Large intestine (tissue), 12 donors: ENCODE data around the gene ACADSB. TPM values are rescaled to one million over a fixed set of nuclear protein-coding genes. Genes with fewer than 3 reads are reported as not detected.

Experiments
- DNase-seq, 2 donors: peaks; one replicate each; pipeline versions ENCODE4 v3.0.0 to v3.0.0-alpha.2; 2013
- H3K27ac ChIP-seq: one replicate; pipeline ENCODE4 v1.5.1; 2013; ENCODE audit warnings: low read length
- H3K27me3 ChIP-seq: 2 replicates; pipeline ENCODE4 v1.6.1; 2013; ENCODE audit warnings: low read length; ENCODE audit not compliant: control insufficient read depth, insufficient read depth
- H3K36me3 ChIP-seq: 2 replicates; pipeline ENCODE4 v1.6.1; 2013; ENCODE audit warnings: low read length; ENCODE audit not compliant: control insufficient read depth, insufficient read depth
- H3K4me1 ChIP-seq: one replicate; pipeline ENCODE4 v1.6.1; 2013; ENCODE audit warnings: low read length; ENCODE audit not compliant: control insufficient read depth, insufficient read depth
- H3K4me3 ChIP-seq: one replicate; pipeline ENCODE4 v1.5.1; 2013; ENCODE audit warnings: low read length
- H3K9me3 ChIP-seq: one replicate; pipeline ENCODE4 v1.6.1; 2013; ENCODE audit warnings: mild to moderate bottlenecking, low read depth, low read length, moderate library complexity; ENCODE audit not compliant: control insufficient read depth
- WGBS: methylation state at CpG from one replicate; pipeline ENCODE4 v1.1.5; 2013; ENCODE audit warnings: low lambda C conversion rate; ENCODE audit not compliant: insufficient coverage; 5-methylcytosine and 5-hydroxymethylcytosine counted together
- long read RNA-seq, 11 donors: transcript quantifications; one replicate each; lab custom pipeline, GENCODE V29; 2026
- polyA plus RNA-seq: library from polyadenylated mRNA; unstranded; fragments of 120-200 nt; gene quantifications from one replicate; pipeline ENCODE4 v1.2.1, GENCODE V29; 2013

ACADSB gene
- polyA plus RNA-seq: 19.6 TPM
- long read RNA-seq, donor 1, full-length matches to known transcripts: 1 of 1 reads
- long read RNA-seq, donor 1, partial matches to known transcripts: 0 of 1 reads
- long read RNA-seq, donor 1, other reads (novel, unspliced or antisense): 0 of 1 reads
- long read RNA-seq, donor 2, full-length matches to known transcripts: 2 of 24 reads
- long read RNA-seq, donor 2, partial matches to known transcripts: 22 of 24 reads
- long read RNA-seq, donor 2, other reads (novel, unspliced or antisense): 0 of 24 reads
- long read RNA-seq, donor 3: 0 reads
- long read RNA-seq, donor 4: 0 reads
- long read RNA-seq, donor 5, full-length matches to known transcripts: 1 of 1 reads
- long read RNA-seq, donor 5, partial matches to known transcripts: 0 of 1 reads
- long read RNA-seq, donor 5, other reads (novel, unspliced or antisense): 0 of 1 reads
- long read RNA-seq, donor 6, full-length matches to known transcripts: 9 of 9 reads
- long read RNA-seq, donor 6, partial matches to known transcripts: 0 of 9 reads
- long read RNA-seq, donor 6, other reads (novel, unspliced or antisense): 0 of 9 reads
- long read RNA-seq, donor 7, full-length matches to known transcripts: 3 of 3 reads
- long read RNA-seq, donor 7, partial matches to known transcripts: 0 of 3 reads
- long read RNA-seq, donor 7, other reads (novel, unspliced or antisense): 0 of 3 reads
- long read RNA-seq, donor 8: 0 reads
- long read RNA-seq, donor 9, full-length matches to known transcripts: 1 of 1 reads
- long read RNA-seq, donor 9, partial matches to known transcripts: 0 of 1 reads
- long read RNA-seq, donor 9, other reads (novel, unspliced or antisense): 0 of 1 reads
- long read RNA-seq, donor 10, full-length matches to known transcripts: 6 of 6 reads
- long read RNA-seq, donor 10, partial matches to known transcripts: 0 of 6 reads
- long read RNA-seq, donor 10, other reads (novel, unspliced or antisense): 0 of 6 reads
- long read RNA-seq, donor 11, full-length matches to known transcripts: 3 of 3 reads
- long read RNA-seq, donor 11, partial matches to known transcripts: 0 of 3 reads
- long read RNA-seq, donor 11, other reads (novel, unspliced or antisense): 0 of 3 reads

DNA sequence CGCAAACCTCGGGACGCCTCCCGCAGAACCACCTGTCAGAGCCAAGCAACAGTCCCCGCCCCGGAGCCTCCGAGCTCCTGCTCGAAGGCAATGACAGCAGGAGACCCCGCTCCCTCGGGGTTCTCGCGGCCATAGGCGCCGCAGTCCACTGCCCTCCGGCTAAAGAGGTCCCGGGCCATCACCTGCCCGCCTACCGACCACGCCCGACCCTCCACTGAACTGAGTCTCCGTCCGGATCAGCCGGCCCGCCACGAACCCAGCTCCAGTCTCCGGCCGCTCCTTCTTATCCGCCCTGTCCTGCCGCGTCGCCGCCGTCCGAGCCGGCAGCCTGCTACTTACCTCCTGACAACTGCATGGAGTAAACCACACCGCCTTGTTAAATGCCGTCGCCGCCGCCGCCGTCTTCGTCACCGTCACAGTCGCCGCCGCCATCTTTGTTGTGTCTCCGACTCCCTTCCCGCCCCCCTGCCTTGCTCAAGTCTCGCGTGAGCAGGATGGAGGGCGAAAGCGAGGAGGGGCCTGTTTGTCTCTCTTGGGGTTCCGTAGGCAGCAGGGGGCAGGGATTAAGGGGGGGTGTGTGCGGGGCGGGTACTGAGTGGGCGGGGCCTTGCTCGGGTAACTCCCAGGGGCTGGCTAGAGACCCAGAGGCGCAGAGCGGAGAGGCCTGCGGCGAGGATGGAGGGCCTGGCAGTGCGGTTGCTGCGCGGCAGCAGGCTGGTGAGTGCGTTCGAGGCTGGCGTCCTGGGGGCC, at the start of gene ACADSB, which contains the start of gene IKZF5:
ACADSB (plus strand) TSS at position 652 of the 750 bp plus-strand sequence; CDS start at position 676, 24 bp downstream.
IKZF5 (minus strand) TSS at position 441 of the 750 bp plus-strand sequence. CDS start 10,170 bp downstream, outside the sequence.
- no peaks in the 10 kb centered on the region for H3K9me3 ChIP-seq
- peak within 1 kb of the TSS; percentile 87 for H3K27ac ChIP-seq
- peak; percentile 97 for DNase-seq
- no peaks in the 10 kb centered on the region for H3K36me3 ChIP-seq
- H3K27me3 ChIP-seq: no peaks in the 10 kb centered on the region
- H3K4me3 ChIP-seq: peak within 1 kb of the TSS; percentile 97
- no CpG with 5 or more reads among the region's 68 CpGs for WGBS
- H3K4me1 ChIP-seq: peaks cover 10% of the 10 kb centered on the region

DNA sequence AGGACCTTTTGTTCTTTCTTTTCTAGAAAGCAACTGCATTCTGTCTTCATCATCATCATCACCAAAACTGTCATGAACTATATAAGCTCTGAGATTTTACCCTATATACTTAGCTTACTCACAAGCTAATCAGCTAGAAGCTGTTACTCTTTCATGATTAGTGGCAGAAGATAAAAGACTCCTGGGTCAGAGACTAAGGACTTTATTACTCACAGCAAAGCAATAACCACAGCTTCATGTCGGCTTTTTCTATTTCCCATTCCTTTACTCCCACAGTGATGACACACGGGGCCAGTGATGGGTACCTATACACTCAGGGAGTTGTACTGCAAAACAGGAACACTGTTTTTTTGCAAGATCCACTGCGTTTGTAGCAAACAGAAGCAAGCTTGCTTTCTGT, 46.4 kb upstream of the ACADSB start:
- peak in 1 of 2 donors; percentile 11 for DNase-seq
- WGBS: no CpG with 5 or more reads among the region's 3 CpGs

DNA sequence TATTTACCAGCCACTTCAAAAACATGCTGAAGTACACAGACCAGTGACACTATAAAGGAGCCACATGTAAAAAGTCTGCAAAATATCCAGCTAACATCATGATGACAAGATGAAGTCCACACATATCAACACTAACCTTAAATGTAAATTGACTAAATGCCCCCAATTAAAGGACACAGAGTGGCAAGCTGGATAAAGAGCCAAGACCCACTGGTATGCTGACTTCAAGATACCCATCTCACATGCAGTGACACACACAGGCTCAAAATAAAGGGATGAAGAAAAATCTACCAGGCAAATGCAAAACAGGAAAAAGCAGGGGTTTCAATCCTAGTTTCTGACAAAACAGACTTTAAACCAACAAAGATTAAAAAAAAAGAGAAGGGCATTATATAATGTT, 41.9 kb upstream of the ACADSB start:
- Histone ChIP-seq H3K27me3 (no peaks in the 10 kb centered on the region), H3K4me3 (no peak overlapping the region), H3K36me3 (no peaks in the 10 kb centered on the region), H3K27ac (no peak overlapping the region), H3K9me3 (peaks cover 2% of the 10 kb centered on the region), H3K4me1 (no peaks in the 10 kb centered on the region)
- DNase-seq: no peak

More for the DNA sequence above, 46.4 kb upstream of the ACADSB start:
- Histone ChIP-seq H3K27ac (no peak overlapping the region), H3K36me3 (no peaks in the 10 kb centered on the region), H3K27me3 (no peaks in the 10 kb centered on the region), H3K4me1 (no peaks in the 10 kb centered on the region), H3K9me3 (peaks cover 2% of the 10 kb centered on the region), H3K4me3 (no peak overlapping the region)

DNA sequence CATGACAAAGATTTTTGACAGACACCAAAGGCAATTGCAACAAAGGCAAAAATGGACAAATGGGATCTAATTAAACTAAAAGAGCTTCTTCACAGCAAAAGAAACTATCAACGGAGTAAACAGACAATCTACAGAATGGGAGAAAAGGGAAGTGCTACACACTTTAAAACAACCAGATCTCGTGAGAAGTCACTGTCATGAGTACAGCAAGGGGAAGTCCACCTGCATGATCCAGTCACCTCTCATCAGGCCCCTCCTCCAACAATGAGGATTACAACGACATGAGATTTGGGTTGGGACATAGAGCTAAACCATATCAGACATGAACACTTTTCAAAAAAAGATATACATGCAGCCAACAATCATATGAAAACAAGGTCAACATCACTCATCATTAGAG, 40.1 kb upstream of the ACADSB start:
- 50% methylated on average over 1 of the region's 3 CpGs for WGBS
- DNase-seq: no peak
- Histone ChIP-seq H3K27me3 (no peaks in the 10 kb centered on the region), H3K27ac (no peak overlapping the region), H3K4me3 (no peak overlapping the region), H3K4me1 (no peaks in the 10 kb centered on the region), H3K36me3 (no peaks in the 10 kb centered on the region), H3K9me3 (peaks cover 2% of the 10 kb centered on the region)

DNA sequence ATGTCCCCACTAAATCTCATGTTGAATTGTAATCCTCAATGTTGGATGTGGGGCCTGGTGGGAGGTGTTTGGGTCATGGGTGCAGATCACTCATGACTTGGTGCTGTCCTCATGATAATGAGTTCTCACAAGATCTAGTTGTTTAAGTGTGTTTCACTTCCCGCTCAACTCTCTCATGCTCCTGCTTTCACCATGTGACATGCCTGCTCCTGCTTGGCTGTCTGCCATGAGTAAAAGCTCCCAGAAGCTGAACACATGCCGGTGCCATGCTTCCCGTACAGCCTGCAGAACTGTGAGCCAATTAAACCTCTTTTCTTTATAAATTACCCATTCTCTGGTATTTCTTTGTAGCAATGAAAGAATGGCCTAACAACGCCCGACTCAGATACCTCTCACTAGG, 34.8 kb upstream of the ACADSB start:
- Histone ChIP-seq H3K27me3 (peaks cover 4% of the 10 kb centered on the region), H3K4me3 (no peak overlapping the region), H3K9me3 (no peaks in the 10 kb centered on the region), H3K27ac (no peak overlapping the region), H3K4me1 (no peaks in the 10 kb centered on the region), H3K36me3 (no peaks in the 10 kb centered on the region)
- WGBS: no CpG with 5 or more reads among the region's 5 CpGs
- no peak for DNase-seq

DNA sequence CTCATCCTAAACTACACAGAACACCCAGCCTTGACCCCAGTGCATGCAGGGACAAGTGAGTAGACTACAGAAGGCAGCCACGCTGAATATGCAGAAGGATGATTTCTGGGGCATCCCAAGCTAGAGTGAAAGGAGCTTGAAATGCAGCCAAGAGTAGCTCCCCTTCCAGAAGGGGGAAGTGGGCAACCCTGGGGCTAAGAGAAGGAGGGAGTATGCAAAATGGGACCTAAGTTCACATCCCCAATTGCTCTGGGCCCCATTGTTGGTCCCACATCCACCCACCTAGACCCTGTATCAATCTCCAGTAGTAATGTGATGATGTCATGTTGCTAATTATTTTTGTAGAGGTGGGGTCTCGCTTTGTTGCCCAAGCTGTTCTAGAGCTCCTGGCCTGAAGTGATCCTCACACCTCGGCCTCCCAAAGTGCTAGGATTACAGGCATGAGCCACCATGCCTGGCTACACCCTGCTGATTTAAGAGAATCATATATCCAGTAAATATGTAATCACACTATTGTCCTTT, 34.2 kb upstream of the ACADSB start:
- H3K4me3 ChIP-seq: no peak overlapping the region
- WGBS: no CpG with 5 or more reads among the region's 3 CpGs
- no peaks in the 10 kb centered on the region for H3K36me3 ChIP-seq
- no peaks in the 10 kb centered on the region for H3K4me1 ChIP-seq
- peaks cover 4% of the 10 kb centered on the region for H3K27me3 ChIP-seq
- H3K9me3 ChIP-seq: no peaks in the 10 kb centered on the region
- H3K27ac ChIP-seq: no peak overlapping the region
- no peak for DNase-seq

DNA sequence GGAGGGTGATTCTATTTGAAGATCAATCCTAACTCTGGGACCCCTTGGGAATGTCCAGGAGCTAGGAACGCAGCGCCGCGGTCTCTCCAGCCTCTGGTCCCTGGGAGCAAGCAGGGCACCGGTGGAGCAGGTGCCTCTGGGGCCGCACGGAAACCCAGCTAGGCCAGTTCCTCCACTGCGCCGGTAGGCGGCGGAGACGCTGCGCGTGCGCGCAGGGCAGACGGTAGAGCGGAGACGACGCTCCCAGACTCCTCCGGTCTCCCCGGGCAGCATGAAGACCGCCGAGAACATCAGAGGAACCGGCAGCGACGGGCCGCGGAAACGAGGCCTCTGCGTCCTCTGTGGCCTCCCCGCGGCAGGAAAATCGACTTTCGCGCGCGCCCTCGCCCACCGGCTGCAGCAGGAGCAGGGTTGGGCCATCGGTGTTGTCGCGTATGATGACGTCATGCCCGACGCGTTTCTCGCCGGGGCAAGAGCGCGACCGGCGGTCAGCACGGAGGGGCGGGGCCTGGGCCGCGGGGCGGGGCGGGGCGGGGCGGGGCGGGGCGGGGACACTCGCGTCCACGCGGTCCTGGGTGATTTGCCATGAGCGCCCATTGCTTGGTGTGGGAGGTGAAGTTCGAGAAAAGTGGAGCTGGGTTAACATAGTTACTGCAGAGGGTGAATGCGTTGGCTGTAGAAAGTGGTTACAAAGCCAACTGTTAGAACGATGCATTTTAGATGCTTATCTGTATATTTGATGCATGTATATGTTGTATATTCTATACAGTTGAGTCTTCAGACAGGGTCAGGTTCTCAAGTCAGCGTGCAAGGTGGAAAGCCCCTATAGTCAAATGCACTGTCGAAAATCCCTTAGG, 28.4 kb upstream of the ACADSB start, which contains the start of gene PSTK:
PSTK (plus strand) TSS at position 193 of the 857 bp plus-strand sequence; CDS start at position 272, 79 bp downstream.
- DNase-seq: peak; percentile 95 to 96
- peak within 1 kb of the TSS; percentile 93 for H3K4me3 ChIP-seq
- WGBS: 21% methylated on average over 2 of the region's 73 CpGs
- peaks cover 18% of the 10 kb centered on the region for H3K36me3 ChIP-seq
- no peaks in the 10 kb centered on the region for H3K4me1 ChIP-seq
- H3K9me3 ChIP-seq: no peaks in the 10 kb centered on the region
- H3K27me3 ChIP-seq: no peaks in the 10 kb centered on the region
- peak within 1 kb of the TSS; percentile 98 for H3K27ac ChIP-seq

DNA sequence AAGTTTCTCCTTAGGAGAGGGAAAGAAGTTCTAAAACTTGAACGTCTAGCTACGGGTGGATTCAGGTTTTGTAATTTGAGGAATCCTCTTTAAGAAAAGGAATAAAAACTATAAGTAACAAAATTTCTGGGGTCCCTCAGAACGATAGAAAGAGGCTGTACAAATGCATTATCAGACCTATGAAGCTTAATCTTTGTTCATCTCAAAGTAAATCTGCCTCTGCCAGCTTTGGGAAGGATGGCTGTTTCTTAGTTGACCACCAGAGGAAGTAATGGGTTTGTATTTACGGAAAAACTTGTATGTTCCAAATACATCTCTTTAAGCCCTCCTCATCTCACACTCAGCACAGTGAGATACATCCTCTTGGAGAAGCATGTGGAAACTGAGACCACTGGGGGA, 27.7 kb upstream of the ACADSB start:
- no peaks in the 10 kb centered on the region for H3K4me1 ChIP-seq
- peak; percentile 3 to 21 for DNase-seq
- no peaks in the 10 kb centered on the region for H3K9me3 ChIP-seq
- peak overlapping the region; percentile 46 for H3K27ac ChIP-seq
- peak overlapping the region; percentile 93 for H3K4me3 ChIP-seq
- no CpG with 5 or more reads among the region's 4 CpGs for WGBS
- peaks cover 18% of the 10 kb centered on the region for H3K36me3 ChIP-seq
- H3K27me3 ChIP-seq: no peaks in the 10 kb centered on the region

DNA sequence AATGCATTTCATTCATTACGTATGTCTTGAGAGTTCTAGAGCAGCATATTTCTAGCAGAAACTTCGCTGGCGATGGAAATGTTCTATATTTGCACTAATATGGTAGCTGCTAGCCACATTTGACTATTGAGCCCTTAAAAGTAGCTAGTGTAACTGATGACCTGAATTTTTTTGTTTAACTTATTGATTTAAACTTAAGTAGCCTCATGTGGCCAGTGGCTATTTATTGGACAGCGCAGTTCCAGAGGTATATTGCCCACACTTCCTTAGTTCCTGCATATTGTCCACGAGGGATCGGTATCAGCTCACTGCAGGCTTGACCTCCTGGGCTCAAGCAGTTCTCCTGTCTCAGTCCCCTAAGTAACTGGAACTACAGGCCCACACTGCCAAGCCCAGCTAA, 24.9 kb upstream of the ACADSB start:
- WGBS: no CpG with 5 or more reads among the region's 6 CpGs
- DNase-seq: no peak
- no peak overlapping the region for H3K27ac ChIP-seq
- no peaks in the 10 kb centered on the region for H3K4me1 ChIP-seq
- no peaks in the 10 kb centered on the region for H3K27me3 ChIP-seq
- H3K4me3 ChIP-seq: no peak overlapping the region
- peaks cover 20% of the 10 kb centered on the region for H3K36me3 ChIP-seq
- no peaks in the 10 kb centered on the region for H3K9me3 ChIP-seq
